Cortex of kidney (tissue), 1 donor: ENCODE measurements around the gene SETD7.

ENCODE experiments used
- DNase-seq: peaks from one replicate; lab custom pipeline; 2025; lab: John Stamatoyannopoulos, UW

Gene SETD7

DNA sequence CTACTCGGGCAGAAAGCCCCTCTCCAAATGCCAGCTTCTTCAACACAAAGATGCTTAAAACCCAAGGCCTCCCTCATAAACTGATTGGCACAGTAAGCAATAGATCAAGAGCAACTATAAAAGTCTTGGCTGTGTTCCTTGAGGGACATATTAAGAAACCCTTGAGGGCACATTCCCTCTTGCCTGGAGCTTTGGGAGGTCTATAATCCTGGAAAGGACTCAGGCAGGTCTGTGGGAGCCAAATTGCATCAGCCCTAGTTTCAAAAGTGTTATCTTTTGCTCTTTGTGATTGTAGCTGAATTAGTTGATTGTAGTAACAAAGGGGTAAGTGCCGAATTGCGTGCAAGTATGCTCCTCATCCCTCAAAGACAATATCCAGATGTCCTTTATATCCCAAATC is 18.6 kb upstream of the SETD7 start:
- DNase-seq, result no peak

DNA sequence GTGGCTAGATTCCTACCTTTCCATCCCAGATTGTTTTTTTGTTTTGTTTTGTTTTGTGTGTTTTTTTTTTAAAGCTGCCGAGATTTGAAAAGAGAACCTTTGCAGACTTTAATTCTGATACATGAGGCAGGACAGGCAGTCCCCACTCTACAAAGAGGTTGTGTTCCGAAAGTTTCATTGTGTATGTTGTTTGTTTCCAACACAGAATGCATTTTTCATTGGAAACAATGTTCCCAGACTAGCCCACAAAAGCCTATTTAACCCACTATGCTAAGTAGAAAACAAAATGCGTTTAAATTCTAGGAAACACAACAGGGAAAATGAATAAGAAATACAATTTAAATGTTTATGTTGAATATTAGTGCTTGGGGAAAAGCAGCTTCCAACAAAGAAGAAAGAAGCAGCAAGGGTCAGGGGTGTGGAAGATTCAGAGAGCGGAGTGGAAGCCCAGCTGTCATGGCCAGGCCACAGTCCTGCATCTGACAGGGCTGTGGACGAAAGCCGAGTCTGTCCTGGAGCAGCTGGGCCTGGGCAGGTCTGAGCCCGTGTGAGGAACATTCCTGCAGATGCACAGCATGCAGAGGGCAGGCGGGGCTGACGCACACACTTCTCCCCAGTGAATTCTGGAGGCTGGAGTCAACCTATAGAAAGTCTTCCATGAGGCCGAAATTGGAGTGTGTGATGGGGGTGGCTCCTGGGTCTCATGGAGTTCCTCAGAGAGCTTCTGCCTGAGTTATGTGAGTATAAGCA is 12.4 kb upstream of the SETD7 start:
- DNase-seq, result no peak

DNA sequence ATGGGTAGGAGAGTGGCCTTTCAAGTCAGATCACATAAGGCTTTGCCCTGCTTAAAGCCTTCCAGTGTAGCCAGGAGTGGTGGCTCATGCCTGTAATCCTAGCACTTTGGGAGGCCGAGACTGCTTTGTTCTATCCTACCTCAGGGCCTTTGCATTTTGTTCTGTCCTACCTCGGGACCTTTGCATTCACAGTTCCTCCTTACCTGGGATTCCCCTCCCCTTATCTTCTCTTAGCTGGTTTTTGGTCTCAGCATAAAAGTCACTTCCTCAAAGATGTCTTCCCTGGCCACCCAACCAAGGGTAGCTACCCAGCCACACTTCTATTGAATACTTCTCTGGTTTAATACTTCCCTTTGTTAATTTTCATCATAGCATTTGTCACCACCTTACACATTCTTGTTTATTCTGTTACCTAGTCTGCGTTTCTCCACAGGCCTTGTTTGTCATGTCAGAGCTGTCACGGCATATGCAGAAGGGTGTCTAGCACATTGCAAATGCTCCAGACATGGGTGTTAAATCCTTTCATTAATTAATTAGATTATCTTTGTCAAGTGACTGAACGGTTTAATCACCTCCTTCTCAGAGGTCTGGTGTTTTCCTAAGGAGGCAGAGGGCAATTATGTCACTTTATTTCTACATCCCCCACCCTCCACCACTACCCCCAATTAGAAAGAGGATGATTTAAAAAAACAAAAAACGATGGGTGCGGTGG is 11.3 kb upstream of the SETD7 start:
- DNase-seq, result no peak

DNA sequence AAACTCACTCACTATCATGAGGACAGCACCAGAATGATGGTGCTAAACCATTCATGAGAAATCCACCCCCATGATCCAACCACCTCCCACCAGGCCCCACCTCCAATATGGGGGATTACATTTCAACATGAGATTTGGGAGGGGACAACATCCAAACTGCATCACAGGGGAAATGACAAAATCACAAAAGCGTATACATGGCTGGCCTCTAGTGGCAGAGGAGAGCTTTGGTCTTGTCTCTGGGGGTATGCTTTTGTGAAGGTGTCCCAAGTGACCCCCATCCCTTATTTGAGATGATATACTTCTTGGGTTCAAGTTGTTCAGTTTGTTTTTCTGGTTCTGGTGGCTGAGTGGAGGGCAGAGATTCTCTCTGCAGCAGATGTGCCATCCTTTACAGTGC is 8.5 kb upstream of the SETD7 start:
- no peak for DNase-seq

DNA sequence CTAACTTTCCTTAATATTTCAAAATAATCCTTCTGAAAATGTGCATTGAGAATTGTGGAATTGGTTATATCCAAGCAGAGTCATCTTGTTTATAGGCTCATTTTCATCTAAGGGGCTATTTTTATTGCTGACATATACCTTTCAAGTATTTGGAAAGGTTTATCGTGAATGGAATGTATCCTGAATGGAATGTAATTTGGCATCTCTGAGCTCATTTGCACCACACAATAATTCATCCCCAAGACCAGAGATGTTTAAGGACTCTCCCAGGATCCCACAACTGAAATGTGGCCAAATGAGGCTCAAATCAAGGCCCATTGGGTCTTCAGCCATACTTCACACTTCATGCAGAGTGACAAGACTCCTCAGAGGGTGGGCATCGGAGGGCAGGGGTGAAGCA is 7.5 kb upstream of the SETD7 start:
- no peak for DNase-seq

DNA sequence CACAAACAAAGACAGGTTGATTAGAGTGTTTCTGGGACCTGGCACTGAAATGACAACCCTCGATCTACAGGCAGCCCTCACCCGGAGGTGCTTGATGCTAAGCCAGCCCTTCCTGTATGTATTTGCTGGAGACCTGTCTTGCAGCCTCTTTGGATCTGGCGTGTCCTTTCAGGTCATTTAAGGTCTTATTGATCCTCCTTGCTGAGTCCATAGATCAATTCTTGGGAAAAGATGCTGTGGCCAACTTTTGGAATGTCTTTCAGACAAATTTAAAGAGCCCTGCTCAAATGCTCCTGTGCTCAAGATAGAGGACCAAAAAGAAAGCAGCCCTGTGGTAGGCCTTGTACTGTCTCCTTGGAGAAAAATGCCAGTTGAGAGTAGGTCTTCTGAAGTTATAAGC is 6.8 kb upstream of the SETD7 start:
- DNase-seq, result no peak

DNA sequence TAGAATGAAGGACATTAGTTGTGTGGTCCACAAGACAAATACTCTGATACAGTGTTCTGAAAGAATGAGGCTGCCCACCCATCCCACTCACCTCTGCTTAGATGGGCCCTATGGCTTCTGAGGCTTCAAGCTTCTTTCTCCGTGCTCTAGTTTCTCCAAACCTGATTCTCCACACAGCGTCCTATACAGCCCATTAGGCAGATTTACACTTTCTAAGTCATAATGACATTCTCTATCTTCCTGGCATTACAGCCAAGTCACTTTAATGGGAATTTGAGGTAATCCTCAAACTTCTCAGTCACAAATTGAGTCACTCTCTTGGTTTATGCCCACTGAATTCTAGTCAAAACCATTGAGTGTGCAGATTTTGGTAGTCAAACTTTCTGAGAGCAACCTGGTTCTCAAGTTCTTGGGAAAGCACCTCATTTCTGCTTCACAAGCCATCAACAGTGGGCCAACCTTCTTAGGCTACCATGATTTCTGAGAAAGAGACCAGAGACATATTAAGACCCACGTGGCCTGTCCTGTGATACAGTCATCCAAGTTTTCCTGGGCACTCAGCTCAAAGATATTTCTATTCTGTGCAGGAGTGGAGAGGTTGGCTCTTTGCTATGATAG is 6.2 kb upstream of the SETD7 start:
- DNase-seq, result no peak

DNA sequence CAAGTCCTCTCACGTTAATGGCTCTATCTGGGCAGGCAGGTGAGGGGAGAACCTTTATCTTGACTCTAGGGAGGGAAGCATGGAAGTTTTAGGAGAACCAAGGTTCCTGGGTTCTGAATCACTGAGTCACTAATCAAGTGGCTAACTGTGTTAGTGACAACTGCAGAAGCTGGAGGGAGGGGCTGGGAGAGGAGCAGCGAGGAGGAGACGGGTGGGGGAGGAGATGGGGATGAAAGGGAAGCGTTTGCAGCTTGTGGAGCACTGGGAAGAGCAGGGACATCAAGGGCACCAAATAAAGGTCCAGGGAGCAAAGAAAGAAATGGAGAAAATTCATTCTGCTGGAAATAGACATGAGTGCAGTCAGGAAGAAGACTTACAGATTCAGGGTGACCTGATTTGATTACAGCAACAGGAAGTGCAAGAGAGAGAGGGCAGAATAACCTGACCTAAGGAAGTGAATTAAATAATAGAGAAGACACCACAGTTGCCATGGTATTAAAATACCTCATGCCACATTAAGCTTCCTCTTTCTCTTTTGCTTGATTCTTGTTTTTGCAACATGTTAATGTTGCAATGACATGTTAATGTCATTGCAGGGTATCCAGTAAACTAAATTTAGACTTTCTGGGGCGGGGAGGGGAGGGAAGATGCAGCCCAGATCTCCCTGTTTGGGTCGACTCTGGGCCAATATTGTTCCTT is 4.5 kb upstream of the SETD7 start:
- no peak for DNase-seq

DNA sequence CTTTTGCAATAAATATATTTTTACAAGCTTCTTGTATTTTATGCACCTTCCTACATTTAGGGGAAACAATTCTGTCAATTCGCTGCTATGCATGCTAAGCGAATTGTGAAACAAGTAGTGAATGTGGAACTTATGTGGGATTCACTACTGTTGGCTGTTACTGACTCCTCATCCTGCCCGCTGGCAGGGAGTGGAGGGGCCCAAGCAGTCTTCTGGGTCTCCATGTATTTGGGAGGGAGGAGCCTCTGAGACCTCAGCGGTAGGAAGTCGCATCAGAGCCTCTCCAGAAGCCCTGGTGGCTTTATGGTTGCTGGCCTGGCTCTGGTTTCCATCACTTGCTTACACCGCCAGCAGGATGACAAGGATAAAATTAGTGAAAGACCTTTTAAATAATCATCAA is 3.7 kb upstream of the SETD7 start:
- DNase-seq, result no peak

DNA sequence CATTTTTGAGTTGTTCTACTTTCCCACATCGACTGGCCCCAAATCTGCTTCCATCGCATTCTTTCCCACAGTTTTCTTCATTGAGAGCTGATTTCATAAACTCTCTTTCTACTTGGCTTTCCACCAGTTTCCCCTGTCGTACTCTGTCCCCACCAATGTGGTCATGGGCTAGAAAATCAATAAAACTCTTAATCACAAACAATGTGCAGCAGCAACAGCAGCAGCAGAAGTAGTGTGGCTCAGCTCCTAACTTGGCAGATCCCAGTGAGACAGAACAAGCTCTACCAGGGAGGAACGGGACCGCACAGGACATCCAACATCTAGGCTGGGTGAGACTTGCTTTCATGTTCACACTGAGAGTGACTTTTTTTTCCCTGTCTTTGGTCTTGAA is 3.1 kb upstream of the SETD7 start:
- no peak for DNase-seq

DNA sequence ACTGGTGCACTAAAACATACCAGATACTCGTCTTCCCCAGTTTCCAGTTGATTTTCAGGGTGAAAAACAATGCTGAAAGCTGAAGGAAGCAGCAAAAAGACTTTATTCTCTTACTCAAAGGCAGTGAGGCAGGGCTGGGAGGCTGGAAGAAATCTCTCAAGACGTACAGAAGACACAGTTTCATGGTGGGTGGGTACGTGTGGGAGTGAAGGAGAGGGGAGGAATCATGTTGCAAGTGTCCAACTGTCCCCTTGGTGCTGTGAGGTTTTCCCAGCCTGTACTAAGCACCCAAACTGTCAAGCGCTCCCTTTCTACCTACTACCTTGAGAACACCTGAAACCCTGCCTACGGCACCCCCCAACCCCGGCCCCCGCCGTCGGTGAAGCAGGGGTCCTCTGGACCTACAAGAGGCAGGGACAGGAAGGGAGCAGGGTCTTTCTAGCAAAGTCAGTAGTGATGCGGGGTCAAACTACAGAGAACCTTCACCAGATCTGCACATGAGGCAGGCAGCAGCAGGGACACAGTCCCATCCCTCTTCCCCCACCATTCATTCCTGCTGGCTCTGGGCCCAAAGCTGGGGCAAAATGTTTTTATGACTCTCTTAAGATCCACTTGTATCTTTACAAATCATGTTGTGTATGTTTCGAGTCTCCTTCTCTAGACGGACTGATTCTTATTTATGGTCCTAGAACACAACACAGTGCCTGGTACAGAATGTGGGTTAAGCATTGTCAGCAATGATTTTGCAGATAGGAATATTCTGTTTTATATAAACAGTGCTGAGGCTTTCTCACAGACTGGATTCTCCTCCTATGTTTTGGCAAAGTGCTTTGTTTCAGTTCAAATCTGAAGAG is 2.4 kb upstream of the SETD7 start:
- no peak for DNase-seq

DNA sequence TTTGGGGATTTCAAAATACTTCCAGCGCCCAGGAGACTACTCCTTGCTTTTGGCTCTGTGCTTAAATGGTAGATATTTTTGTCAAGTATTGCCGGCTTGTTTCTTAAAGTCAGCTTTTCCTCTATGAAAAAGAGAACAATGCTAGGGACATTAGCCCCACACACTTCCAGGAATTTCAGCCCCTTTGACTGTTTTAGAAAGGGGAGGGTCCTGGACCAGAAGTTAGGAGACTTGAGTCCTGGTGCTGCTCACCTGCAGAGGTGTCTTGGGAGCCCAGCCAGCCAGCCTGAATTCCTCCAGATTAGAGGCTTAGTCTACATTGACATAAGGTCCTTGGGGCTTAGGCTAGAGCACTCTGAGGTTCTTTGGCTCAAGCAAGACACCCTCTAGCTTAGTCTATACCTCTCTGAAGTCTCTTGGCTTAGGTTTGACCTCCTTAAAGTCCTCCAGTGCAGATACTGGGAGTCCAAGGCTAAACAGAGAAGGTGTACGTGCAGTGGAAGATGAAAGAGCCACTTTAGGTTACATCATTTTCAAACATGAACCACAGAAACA is 1.6 kb upstream of the SETD7 start:
- no peak for DNase-seq

DNA sequence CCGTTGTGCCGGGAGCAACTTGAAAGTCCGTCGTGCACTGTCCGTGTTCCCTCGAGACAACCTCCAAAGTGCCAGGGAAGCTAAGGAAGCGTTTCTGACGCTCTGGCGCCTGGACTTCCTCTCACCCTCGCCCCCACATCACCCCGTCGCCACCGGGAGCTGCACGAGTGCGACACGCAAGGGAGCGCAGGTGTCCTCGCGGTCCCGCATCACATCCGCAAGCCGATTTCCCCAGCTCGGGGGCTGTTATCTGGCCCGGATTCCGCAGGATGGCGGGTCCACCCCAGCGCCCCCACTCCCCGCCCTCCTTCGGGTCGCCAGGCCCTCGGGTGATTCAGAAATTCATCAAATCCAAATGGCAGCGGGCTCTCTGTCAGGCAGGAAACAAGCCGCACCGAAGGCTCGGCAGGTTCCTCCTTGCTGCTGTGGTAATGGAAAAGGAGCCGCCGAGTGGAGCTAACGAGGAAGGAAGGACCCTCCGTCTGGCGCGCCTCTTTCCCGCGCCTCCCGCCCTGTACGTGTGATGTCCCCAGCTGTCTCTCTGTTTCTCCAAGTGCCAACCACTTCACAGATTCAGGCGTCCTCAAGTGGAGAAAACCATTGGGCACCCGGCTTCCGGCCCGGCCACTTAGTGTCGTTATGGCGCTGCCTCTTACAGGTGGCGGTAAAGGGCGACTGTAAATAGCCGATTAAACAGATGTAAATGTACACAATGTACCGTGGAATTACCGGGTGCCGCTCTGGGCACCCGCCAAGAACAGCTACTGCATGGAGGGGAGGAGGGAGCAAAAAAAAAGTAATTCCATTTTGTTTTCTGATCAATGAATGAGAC is 921 bp upstream of the SETD7 start:
- DNase-seq, result no peak

DNA sequence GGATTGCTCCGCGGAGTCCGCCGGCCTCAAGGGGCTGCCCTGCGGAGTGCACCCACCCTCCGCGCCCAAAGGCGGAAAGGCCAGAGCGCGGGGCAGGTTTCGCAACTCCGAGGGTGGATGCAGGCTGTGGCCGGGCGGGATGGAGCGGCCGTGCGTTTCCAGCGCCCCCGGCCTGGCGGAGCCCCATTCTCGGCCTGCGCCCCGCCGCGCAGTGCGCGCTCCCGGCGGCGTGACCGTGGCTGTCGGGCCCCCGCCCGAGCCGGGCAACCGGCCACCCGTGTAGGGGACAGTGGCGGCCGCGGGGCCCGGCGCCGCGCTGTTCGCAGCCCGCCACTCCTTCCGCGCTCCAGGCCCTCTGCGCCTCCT is 331 bp downstream of the SETD7 start:
- DNase-seq, result no peak

DNA sequence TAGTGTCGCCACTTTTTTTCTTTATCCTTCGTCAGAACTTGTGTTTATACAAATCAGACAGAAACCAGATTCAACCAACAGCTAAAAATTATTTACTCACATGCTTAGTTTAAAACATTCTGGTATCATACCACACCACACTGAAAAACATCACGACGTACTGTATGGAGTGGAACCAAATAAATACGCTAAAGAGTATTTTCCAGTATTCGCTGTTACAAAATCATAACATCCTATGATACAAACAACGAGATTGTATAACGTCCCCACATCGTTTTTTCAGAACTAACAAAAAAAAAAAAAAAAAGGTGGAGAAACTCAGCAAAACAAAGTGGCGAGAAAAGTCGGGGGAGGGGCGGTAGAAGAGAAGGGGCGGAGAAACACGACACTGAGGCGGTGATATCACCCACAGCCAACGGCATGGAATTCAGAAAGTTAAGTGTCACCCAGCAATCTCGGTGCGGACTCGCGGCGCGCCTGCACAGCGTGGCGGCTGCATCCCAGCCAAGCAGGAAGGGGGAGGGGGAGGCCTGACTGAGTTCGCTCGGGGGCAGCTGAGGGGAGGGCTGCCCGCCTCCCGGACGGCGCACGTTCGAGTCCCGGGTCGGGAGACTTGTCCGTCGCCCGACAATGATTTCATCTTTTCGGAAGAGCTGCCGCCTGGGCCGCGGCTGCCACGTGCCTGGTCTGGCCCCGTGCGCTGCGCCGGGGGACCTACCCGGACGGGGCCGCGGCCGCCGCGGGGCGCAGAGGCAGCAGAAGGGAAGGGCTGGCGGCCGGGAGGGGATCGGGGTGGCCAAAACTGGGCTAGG is 920 bp downstream of the SETD7 start:
- DNase-seq, result no peak

DNA sequence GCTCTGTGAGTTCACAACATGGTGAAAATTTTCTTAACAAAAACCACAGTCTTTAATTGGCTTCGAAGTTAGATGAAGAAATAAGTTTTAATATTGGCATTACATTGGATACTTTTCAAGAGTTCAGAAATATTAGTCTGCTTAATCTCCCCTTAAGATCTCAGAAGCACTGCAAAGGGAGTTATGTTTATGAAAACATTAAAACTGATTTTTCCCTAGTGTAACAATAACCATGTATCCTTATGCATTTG is 1.5 kb downstream of the SETD7 start:
- no peak for DNase-seq

DNA sequence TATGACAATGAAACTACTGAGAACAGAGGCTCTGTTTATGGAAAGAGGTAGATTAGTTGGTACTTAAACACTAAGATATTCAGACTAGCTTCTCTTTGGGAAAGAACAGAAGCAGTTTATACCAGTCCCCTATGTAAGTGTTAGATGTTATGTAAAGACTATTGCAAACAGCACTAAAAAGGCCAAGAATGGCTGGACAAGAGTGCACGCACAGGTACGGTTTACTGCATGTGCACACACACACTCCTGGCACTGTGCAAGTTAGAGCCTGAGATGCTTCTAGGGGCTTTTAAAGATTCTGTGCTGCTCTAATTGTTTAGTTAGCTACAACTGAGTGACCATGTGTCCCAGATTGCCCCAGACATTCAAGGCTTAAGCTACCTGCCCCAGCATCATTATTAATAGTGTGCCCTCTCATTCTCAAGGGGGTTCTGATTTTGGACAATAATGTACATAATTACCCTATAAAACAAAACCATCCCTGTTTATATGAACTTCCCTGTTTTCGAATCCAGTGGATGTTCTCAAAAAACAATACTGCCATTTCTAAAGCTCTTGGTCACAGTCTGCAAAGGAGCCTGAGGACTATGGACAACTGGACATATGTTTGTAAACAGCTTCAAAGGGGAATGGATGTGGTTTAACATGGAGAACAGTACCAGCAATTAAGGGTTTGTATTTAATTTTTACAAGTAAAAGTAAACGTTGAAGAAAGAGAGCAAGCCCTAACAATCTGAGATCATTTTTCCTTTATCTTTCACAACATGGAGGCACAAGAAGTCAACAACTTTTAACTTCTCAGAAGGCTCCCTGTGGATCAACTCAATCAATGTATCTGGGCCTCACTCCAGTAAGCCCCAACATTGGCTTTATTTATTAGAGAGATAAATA is 2.0 kb downstream of the SETD7 start:
- no peak for DNase-seq

DNA sequence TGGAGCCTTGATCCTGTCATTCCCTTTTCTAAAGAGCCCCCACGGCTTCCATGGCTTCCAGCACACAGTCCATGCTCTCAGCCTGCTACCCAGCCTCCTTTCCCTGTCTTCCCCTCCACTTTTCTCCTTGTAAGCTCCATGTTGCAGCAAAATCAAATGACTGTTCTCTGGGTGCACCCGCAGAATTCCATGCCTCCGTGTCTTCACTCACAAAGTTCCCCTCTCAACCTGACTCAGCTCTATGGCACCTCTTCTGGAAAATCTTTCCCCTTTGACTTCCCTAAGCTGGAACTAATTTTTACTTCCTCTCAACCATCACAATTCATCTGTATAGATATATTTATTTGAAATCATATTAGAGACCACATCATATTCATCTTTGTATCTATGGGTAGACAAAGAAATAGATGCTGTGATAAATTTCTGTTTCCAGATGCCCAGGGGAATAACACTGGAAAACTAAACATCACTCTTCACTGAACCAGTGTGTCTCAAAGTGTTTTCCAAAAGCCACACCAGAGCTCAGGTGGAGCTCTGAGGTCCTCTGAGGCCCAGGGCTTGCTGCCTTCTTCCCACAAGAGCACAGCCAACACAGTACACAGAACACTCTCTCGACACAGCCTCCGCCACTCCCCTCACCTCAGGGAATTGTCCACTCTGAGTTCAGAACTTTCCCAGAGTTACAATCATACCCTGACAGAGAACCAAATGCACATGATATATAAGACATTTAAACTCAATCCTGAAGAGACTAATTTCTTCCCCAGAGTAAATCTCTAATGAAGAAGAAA is 3.3 kb downstream of the SETD7 start:
- no peak for DNase-seq
